GM20000 (cell line): ENCODE results near the gene CSMD2.
"Not testable (repeated sequence)": the region's sequence is repeated elsewhere in the genome, so short reads cannot be mapped to it uniquely, and the experiment has no call there.

Experiments used
- DNase-seq: peaks from one replicate; pipeline ENCODE4 v3.0.0; 2012; ENCODE audit warnings: low spot score
- TF ChIP-seq, protein P1 (sequence below): IDR thresholded peaks from 2 replicates; pipeline ENCODE4 v1.5.1; 2012; ENCODE audit warnings: mild to moderate bottlenecking, control low read depth; ENCODE audit errors: extremely low read depth, missing control alignments

Gene CSMD2

DNA sequence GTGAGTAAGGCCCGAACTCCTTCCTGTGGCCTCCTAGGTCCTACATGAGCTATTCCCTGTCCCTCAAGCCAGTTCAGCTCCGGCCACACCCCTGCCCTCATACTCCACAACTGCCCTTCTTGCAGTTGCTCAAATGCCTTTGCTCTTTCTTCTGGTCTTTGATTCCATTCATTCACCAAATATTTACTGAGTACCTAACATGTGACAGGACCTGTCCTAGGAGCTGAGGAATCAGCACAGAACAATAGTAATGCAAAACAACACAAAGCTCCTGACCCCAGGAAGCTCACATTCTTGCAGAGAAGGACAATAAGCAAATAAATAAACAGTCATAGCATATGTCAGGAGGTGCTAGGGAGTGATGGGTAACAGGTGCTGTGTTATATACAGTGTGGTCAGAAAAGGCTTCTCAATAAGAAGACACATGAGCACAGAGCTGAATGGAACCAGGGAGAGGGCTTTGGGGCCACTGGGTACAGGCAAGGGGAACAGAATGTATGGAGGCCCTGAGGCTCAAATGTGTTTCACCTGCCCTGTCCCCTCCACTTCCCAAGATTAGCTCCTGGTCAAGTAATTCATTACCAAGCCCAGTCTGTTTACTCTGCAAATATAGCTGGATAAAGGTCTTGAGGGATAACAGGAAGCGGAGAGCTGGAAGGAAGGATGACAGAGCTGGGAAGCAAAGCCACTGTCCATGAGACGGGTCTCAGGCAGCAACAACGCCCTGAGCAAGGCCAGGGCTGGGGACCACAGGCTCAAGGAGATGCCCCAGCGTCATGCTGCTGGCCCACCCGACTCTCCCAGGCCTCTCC lies 145.1 kb downstream of the CSMD2 start:
- TF ChIP-seq, protein P1, sequence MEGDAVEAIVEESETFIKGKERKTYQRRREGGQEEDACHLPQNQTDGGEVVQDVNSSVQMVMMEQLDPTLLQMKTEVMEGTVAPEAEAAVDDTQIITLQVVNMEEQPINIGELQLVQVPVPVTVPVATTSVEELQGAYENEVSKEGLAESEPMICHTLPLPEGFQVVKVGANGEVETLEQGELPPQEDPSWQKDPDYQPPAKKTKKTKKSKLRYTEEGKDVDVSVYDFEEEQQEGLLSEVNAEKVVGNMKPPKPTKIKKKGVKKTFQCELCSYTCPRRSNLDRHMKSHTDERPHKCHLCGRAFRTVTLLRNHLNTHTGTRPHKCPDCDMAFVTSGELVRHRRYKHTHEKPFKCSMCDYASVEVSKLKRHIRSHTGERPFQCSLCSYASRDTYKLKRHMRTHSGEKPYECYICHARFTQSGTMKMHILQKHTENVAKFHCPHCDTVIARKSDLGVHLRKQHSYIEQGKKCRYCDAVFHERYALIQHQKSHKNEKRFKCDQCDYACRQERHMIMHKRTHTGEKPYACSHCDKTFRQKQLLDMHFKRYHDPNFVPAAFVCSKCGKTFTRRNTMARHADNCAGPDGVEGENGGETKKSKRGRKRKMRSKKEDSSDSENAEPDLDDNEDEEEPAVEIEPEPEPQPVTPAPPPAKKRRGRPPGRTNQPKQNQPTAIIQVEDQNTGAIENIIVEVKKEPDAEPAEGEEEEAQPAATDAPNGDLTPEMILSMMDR, result no peak
- no peak for DNase-seq

DNA sequence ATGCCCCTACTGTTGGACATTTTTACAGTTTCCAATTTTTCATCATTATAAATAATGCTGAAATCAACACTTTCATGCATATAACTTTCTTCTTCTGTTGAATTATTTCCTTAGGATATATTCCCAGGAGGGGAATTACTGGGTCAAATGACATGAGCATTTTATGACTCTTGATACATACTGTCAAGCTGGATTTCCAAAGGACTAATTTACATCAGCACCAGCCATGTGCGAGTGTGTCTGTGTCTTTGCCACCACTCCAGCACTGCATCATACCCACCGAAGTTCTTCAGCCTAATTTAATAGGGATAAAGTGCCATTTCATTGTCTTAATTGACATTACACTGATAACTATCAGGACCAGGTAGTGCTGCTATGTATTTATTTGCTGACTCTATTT lies 146.7 kb downstream of the CSMD2 start:
- TF ChIP-seq, protein P1, result no peak
- no peak for DNase-seq

DNA sequence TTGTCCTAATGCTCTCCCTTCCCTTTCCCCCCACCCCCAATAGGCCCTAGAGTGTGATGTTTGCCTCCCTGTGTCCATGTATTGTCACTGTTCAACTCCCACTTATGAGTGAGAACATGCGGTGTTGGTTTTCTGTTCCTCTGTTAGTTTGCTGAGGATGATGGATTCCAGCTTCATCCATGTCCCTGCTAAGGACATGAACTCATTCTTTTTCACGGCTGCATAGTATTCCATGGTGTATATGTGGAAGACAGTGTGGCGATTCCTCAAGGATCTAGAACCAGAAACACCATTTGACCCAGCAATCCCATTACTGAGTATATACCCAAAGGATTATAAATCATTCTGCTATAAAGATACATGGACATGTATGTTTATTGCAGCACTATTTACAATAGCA lies 148.7 kb downstream of the CSMD2 start:
- not testable (repeated sequence) for DNase-seq

DNA sequence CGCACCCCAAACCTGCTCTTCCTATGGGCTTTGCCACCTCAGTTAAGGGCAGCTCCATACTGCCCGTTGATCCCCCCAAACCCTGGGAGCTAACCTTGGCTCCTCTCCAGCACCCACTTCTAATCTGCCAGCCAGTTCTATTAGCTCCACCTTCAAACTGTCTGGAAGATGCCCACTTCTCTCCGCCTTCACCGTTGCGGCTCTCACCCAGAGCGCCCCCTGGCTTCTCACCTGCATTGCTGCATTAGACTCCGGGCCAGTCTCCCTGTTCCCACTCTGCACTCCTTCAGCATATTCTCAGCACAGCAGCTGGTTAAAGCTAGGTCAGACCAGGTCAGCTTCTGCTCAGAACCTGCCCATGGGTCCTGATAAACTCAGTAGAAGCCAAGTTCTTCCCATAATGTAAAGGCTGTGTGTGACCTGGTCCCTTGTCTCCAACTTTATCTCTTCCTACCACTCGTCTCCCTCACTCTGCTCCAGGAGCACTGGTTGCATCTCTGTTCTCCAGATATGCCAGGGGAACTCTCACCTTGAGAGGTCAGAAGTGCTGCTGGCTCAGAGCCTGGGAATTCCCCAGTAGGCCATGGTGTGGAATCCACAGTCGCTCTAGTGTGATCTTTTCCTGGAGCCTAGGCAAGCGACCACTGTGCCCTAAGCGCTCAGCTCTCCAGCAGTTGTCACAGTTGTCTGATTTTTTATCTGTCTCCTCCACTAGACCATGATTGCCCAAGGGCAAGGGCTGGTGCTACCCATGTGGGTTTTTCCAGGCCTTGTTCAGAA lies 150.9 kb downstream of the CSMD2 start:
- TF ChIP-seq, protein P1, result peak; percentile 65

DNA sequence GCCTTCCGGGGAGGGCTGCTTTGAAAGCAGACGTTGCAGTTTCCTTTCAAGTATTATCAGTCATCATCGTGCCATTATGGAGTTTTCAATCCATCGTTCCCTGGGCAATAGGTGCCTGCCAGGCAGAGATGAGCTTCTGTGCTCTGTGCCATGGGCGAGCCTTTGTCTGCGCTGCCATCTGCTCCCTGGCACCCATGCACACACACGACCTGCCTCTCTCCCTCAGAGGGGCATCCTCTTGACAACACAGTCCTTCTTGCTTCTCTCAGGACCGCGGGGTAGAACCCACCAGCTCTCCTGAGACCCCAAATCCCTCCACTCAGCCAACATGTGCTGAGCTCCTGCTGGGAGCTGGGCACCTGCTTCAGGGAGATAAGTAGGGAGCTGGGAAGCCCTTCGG lies 151.9 kb downstream of the CSMD2 start:
- TF ChIP-seq, protein P1, result no peak
- DNase-seq, result no peak

More for the DNA sequence above, 150.9 kb downstream of the CSMD2 start:
- peak; percentile 32 for DNase-seq

DNA sequence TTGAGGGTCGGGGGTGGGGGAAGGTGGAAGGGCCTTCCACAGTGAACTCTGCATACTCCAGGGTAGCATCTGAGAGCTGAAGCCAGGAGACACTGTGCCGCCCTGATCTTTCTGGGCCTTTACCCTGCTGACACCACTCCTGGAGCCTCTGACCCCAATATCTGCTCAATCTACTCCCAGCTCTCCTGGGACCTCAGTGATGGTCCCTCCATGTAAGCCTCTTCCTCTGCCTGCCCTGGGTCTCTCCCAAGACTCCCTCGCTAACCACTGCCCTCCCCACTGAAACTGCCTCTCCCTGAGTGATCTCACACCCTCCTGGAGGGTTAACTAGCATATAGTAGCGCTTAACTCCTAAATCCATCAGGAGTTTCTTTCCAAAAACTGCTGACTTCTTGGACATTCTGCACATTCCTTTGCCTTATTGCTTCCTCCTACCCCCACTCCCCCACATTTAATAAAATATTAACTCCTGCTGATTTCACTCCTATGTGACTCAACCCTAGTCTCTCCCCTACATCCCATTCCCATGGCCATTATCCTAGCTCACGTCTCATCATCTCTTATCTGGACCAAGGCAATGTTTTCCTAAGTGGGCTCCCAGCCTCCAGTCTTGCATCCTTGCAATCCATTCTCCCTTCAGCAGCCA lies 155.6 kb downstream of the CSMD2 start:
- TF ChIP-seq, protein P1, result no peak
- no peak for DNase-seq

DNA sequence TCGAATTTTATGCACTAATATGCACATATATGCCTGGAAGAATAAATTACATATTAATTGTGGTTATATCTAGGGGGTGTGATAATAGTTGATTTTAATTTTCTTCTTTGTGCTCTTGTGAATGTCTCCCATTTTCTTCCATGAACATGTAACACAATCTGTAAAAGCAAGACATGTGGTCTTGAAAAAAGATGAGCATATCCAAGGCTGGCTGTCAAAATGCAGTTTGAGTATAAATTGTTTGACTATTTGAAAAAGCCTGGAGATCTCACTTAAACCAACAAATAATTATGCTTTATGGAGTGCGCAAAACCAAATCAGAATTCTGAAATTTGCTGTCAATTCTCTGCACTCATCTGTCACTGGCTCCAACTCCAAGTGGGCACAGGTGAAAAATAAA lies 157.3 kb downstream of the CSMD2 start:
- TF ChIP-seq, protein P1, result no peak
- DNase-seq, result no peak
